HepG2 (cell line): ENCODE results near the gene BPI.

Experiments
- KDM5B ChIP-seq: sonication (generic); formaldehyde crosslinking; IDR thresholded peaks from 2 replicates; pipeline ENCODE4 v1.4.0; 2020; ENCODE audit warnings: missing genetic modification reagents, mild to moderate bottlenecking, borderline replicate concordance
- ZNF136 ChIP-seq: sonication (generic); formaldehyde crosslinking; IDR thresholded peaks from 2 replicates; pipeline ENCODE4 v1.8.1; 2022; ENCODE audit warnings: low read depth, mild to moderate bottlenecking, moderate library complexity, missing genetic modification reagents
- TF ChIP-seq, protein P1 (sequence below): IDR thresholded peaks from 2 replicates; pipeline ENCODE4 v1.6.1; 2012; ENCODE audit warnings: inconsistent platforms

DNA sequence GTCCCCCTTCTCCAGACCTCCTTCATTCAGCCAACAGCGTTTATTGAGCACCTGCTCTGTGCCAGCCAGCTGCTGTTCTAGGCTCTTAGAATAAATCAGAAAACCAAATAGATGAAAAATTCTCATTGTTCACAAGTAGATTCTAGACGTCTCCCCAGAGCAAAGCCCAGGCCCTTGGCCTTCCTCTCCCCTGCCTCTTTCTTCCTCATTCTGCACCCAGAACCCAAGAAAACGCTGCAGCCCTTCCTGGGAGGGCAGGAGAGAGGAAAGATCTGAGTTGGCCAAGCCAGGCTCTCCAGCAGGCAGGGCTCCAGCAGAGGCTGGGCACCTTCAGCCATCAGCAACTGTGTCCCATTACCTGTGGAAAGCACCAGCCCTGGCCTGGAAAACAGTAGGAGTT is 12.0 kb upstream of the BPI start:
- TF ChIP-seq KDM5B (no peak), ZNF136 (CRISPR knock-in tag) (no peak)
- TF ChIP-seq, protein P1, sequence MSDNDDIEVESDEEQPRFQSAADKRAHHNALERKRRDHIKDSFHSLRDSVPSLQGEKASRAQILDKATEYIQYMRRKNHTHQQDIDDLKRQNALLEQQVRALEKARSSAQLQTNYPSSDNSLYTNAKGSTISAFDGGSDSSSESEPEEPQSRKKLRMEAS: no peak
